Psoas muscle (tissue), 8 donors: Measurements from ENCODE around the gene C6orf89. TPM values are rescaled to one million over a fixed set of nuclear protein-coding genes. Genes with fewer than 3 reads are reported as not detected.

ENCODE experiments used
- ATAC-seq, 4 donors: fragments of 200-7000 bp; cut with Tn5 transposase; one replicate each; pipeline ENCODE4 v1.9.1; 2020; ENCODE audit warnings: moderate library complexity in 3 of 4, mild to moderate bottlenecking in 2 of 4
- DNase-seq, 2 donors: peaks; one replicate each; pipeline ENCODE4 v3.0.0-alpha.2; 2020
- H3K27ac ChIP-seq: fragments of 200-600 bp; one replicate; pipeline ENCODE4 v1.8.0; 2022
- H3K27me3 ChIP-seq, 3 donors: fragments of 200-600 bp in 1 of 3; one replicate each; pipeline versions ENCODE4 v1.6.1 to v1.8.0; 2013 to 2022; ENCODE audit warnings: low read length in 2 of 3, mild to moderate bottlenecking in 2 of 3, moderate library complexity in 1 of 3; ENCODE audit not compliant: insufficient read depth in 3 of 3
- H3K36me3 ChIP-seq, 2 donors: fragments of 200-600 bp in 1 of 2; one replicate each; pipeline versions ENCODE4 v1.6.1 to v1.8.0; 2013 to 2022; ENCODE audit warnings: low read depth in 1 of 2, mild to moderate bottlenecking in 1 of 2, moderate library complexity in 1 of 2; ENCODE audit not compliant: insufficient read depth in 1 of 2
- H3K4me1 ChIP-seq: fragments of 200-600 bp; one replicate; pipeline ENCODE4 v1.8.0; 2022
- H3K4me3 ChIP-seq: fragments of 200-600 bp; one replicate; pipeline ENCODE4 v1.8.0; 2022; ENCODE audit warnings: mild to moderate bottlenecking
- H3K9me3 ChIP-seq: fragments of 200-600 bp; one replicate; pipeline ENCODE4 v1.8.0; 2022
- WGBS, 3 donors: extraction: QIAGEN DNeasy Blood & Tissue Kit; methylation state at CpG; one replicate each; pipeline versions ENCODE4 v1.1.6 to v1.1.7; 2013; 5-methylcytosine and 5-hydroxymethylcytosine counted together
- intact Hi-C, 2 donors: fragments of 100-400 bp; cut with DNase I; formaldehyde crosslinking; loops; one replicate each; pipeline versions ENCODE4 v1.11.0 to v1.14.2; 2022
- long read RNA-seq, 2 donors: library from polyadenylated mRNA; unstranded; transcript quantifications; one replicate each; pipeline ENCODE4 v2.0.0, GENCODE V29; 2021
- polyA plus RNA-seq, 3 donors: library from polyadenylated mRNA; stranded (reverse); fragments of 200-250 nt; gene quantifications; one replicate each; pipeline ENCODE4 v1.2.3, GENCODE V29; 2013
- total RNA-seq, 4 donors: library from RNA; stranded (reverse); fragmentation: NEBNext Ultra II Directional in 2 of 4; extraction: Animal tissue kit (Norgen Biotek cat#: 25700) in 2 of 4; gene quantifications; one replicate each; pipeline versions ENCODE4 v1.2.1 to v1.2.4, GENCODE V29; 2021 to 2023
- TF ChIP-seq, protein P1 (sequence below): fragments of 200-600 bp; IDR thresholded peaks from one replicate; pipeline ENCODE4 v1.8.0; 2022; ENCODE audit warnings: antibody characterized with exemption
- donor health status: healthy with polysubstance abuse.
- donor health status: DM: no; HTN: no; CAD: no; lungs with moderate emphysema.
- donor health status: Bipolar disorder and iron deficiency.
- donor health status: healthy.
- donor health status: DM: yes; HTN: yes; CAD: no.
- donor health status: DM: no; HTN: no; CAD: no.
- donor health status: DM: no; HTN: no; CAD: no.
- donor health status: DM: yes; HTN: yes; CAD: no.

Gene C6orf89, protein sequence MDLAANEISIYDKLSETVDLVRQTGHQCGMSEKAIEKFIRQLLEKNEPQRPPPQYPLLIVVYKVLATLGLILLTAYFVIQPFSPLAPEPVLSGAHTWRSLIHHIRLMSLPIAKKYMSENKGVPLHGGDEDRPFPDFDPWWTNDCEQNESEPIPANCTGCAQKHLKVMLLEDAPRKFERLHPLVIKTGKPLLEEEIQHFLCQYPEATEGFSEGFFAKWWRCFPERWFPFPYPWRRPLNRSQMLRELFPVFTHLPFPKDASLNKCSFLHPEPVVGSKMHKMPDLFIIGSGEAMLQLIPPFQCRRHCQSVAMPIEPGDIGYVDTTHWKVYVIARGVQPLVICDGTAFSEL
- total RNA-seq, result 10 to 100 TPM; 37.1 to 53.4 (median 51.1) TPM
- 10 to 100 TPM; 23.2 to 56.3 (median 35.4) TPM for polyA plus RNA-seq
- long read RNA-seq, donor 1, full-length matches to known transcripts, result 24 of 45 reads
- long read RNA-seq, donor 1, partial matches to known transcripts, result 2 of 45 reads
- long read RNA-seq, donor 1, other reads (novel, unspliced or antisense), result 19 of 45 reads
- long read RNA-seq, donor 2, full-length matches to known transcripts, result 41 of 63 reads
- long read RNA-seq, donor 2, partial matches to known transcripts, result 2 of 63 reads
- long read RNA-seq, donor 2, other reads (novel, unspliced or antisense), result 20 of 63 reads

DNA sequence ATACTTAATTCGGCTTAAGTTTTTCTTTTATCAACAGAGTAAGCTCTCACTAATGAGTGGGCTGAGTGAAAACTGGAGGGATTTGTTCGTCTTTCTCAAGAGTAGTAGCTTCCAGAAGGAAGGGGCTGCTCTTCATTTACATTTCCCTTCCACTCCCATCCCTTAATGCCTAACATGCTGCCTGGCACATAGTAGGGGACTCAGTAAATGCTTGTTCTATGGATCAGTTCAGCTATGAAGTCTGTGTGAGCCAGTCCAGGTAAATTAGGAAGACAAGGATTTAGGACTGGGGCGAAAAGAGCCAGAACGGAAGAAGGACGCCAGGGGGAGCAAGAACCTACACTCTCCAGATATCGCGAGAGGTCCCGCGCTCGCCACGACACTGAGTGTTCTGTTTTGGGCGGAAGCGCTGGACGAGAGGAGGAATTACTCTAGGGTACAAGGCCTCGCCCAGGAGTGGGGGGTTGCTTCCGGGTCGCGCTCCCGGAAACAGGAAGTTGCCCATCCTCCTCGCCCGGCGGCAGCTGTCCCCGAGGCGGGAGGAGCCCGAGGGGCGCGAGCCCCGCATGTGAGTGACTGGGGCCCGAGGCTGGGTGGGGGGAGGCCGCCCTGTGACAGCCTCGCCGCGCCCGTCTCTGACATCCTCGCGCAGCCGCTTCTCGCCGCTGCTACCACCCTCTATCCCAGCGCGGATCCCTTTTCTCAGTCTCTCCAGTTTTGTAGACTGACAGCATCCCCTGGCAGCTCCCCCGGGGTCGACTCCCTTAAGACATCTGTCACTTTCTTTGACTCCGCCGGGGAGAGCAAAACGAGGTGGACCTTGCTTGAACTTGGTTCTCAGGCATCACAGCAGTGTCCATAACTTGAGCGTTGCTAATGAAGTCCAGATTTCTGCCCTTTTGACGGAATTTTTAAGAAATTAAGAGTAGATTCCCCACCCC is at the start of gene C6orf89:
C6orf89 (plus strand) TSS at position 492 of the 941 bp plus-strand sequence. CDS start 13,493 bp downstream, outside the sequence.
- TF ChIP-seq, protein P1, sequence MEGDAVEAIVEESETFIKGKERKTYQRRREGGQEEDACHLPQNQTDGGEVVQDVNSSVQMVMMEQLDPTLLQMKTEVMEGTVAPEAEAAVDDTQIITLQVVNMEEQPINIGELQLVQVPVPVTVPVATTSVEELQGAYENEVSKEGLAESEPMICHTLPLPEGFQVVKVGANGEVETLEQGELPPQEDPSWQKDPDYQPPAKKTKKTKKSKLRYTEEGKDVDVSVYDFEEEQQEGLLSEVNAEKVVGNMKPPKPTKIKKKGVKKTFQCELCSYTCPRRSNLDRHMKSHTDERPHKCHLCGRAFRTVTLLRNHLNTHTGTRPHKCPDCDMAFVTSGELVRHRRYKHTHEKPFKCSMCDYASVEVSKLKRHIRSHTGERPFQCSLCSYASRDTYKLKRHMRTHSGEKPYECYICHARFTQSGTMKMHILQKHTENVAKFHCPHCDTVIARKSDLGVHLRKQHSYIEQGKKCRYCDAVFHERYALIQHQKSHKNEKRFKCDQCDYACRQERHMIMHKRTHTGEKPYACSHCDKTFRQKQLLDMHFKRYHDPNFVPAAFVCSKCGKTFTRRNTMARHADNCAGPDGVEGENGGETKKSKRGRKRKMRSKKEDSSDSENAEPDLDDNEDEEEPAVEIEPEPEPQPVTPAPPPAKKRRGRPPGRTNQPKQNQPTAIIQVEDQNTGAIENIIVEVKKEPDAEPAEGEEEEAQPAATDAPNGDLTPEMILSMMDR, result peak; percentile 73
- peaks cover 20% of the 10 kb centered on the region for H3K4me1 ChIP-seq
- H3K4me3 ChIP-seq, result peak within 1 kb of the TSS; percentile 87
- no peaks in the 10 kb centered on the region for H3K27me3 ChIP-seq
- no peaks in the 10 kb centered on the region for H3K36me3 ChIP-seq
- H3K9me3 ChIP-seq, result no peaks in the 10 kb centered on the region
- peak; percentile 100 for ATAC-seq
- 3 to 4% (median 3%) methylated on average over 37 to 48 of the region's 48 CpGs for WGBS, 3 donors
- peak; percentile 97 to 99 for DNase-seq
- intact Hi-C loops, result loop anchor here (2.0 to 10.0 kb wide), 6 partner anchors 42 to 329 kb away; no protein-coding TSS in a partner anchor
- H3K27ac ChIP-seq, result peak within 1 kb of the TSS; percentile 95

DNA sequence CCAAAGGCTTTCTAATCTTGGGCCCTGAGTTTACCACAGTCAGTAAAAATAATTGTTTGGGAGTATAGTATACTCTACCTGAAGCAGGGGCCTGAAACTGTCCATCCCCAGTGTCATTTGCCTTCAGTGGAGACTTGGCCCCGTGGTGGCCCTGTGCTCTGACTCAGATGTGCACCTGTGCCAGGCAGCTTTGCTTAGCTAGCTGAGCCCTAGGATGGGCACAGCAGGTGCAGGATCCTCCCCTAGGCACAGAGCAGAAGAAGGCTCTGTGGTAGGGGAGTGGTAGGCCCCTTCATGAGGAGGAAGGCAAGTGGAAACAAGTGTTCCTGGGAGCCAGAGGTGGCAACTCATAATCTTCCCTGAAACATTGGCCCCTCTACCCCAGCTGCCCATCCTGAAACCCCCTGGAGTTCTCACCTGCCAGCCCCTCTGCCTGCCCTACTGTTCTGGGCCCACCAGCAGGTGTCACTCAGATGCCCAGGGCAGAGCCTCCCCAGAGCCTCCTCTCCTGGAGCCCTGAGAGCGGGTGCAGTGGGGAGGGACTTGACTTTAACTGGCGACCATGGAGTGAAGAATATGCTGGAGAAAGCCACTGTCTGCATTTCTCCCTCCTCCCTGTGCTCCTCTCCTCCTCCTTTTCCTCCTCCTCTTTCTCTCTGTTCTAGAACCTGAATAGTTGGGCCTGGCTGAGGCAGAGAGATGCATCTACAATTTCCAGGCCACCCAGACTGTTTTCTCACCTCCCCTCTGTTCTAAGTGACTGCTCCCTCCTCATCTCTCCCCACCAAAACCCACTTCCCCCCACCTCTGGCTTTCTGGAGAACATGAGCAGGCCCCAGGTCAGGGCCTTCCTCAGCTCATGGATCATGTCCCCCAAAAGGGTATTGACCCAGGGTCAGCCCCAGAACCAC is 49.4 kb upstream of the C6orf89 start:
- H3K36me3 ChIP-seq, result no peaks in the 10 kb centered on the region
- intact Hi-C loops, result no loop called here
- DNase-seq (no peak), ATAC-seq (peak in 3 of 4 donors; percentile 12 to 48 (median 17))
- peaks cover 13% of the 10 kb centered on the region for H3K4me1 ChIP-seq
- H3K27ac ChIP-seq, result no peak overlapping the region
- TF ChIP-seq, protein P1, result no peak
- WGBS, 3 donors, result 74 to 85% (median 78%) methylated on average over 3 of the region's 3 CpGs
- no peaks in the 10 kb centered on the region for H3K9me3 ChIP-seq
- no peak overlapping the region for H3K4me3 ChIP-seq
- H3K27me3 ChIP-seq, result peaks cover 0 to 4% (median 0%) of the 10 kb centered on the region in 3 donors

DNA sequence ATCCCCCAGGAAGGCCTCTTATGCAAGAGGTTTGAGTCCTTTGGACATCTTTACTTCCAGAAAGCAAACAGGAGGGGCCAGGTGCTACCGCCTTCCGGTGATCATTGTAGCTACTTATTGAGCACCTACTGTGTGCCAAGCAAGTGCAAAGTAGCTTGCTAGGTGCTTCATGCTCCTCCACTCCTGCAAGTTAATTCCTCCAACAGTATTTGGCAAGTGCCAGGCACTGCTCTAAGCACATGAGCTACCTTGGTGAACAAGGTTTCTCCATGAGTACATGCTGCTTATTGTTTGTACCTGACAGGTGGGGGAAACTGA is 48.8 kb upstream of the C6orf89 start:
- peaks cover 20% of the 10 kb centered on the region for H3K4me1 ChIP-seq
- H3K9me3 ChIP-seq, result no peaks in the 10 kb centered on the region
- no peak for ATAC-seq
- TF ChIP-seq, protein P1, result no peak
- H3K27me3 ChIP-seq, result peaks cover 0 to 4% (median 0%) of the 10 kb centered on the region in 3 donors
- intact Hi-C loops, result no loop called here
- WGBS, 3 donors, result 96 to 100% (median 99%) methylated on average over 2 of the region's 2 CpGs
- H3K27ac ChIP-seq, result no peak overlapping the region
- DNase-seq, result no peak
- H3K4me3 ChIP-seq, result no peak overlapping the region
- H3K36me3 ChIP-seq, result no peaks in the 10 kb centered on the region

DNA sequence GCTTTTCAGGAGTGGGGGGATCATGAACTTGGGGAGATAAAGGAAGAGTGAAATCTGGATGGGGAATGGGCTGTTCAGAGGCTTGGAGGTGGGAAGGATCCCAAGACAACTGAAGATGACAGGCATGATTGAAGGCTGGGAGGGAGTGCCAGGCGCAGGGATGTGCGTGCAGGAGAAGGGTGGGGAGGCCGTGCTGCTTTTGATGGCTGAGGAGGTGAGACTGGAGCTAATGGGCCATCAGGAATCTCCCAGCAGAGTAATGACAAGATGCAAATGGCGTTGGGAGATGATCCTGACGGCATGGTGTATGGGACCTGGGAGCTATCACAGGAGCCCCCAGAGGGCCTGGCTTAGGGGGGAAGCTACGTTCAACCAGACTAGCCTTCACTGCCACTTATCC is 48.1 kb upstream of the C6orf89 start:
- ATAC-seq (no peak), DNase-seq (no peak)
- peaks cover 0 to 4% (median 0%) of the 10 kb centered on the region in 3 donors for H3K27me3 ChIP-seq
- H3K27ac ChIP-seq, result no peak overlapping the region
- H3K36me3 ChIP-seq, result no peaks in the 10 kb centered on the region
- TF ChIP-seq, protein P1, result no peak
- H3K4me3 ChIP-seq, result no peak overlapping the region
- intact Hi-C loops, result no loop called here
- H3K9me3 ChIP-seq, result no peaks in the 10 kb centered on the region
- H3K4me1 ChIP-seq, result peaks cover 27% of the 10 kb centered on the region
- WGBS, 3 donors, result 97 to 98% (median 97%) methylated on average over 6 of the region's 6 CpGs
